ENCODE results near the gene FRG2. TPM values are rescaled to one million over a fixed set of nuclear protein-coding genes. Genes with fewer than 3 reads are reported as not detected.
"Not testable (repeated sequence)": the region's sequence is repeated elsewhere in the genome, so short reads cannot be mapped to it uniquely, and the experiment has no call there.

FRG2 gene
- total RNA-seq, 1 experiment from 2014 or later, result 0.23 TPM

- Histone ChIP-seq H3K4me3 (ENCODE audit: low read depth, low read length) (no peak overlapping the region), H3K4me1 (no peaks in the 10 kb centered on the region), H3K36me3 (ENCODE audit: control insufficient read depth, insufficient read depth, low read length) (no peaks in the 10 kb centered on the region), H3K9me3 (no peaks in the 10 kb centered on the region), H3K27me3 (replicated peaks; ENCODE audit: control insufficient read depth, insufficient read depth, low read length) (no peaks in the 10 kb centered on the region)
- no peak for TF ChIP-seq CTCF (IDR thresholded peaks at IDR 0.05; ENCODE audit: insufficient read depth in 1 of 2, low read depth in 1 of 2, low read length in 1 of 2, severe bottlenecking in 1 of 2, unreplicated experiment in 1 of 2)
- DNase-seq, result no peak
- H3K36me3 Mint-ChIP-seq (ENCODE audit: insufficient read depth, unreplicated experiment), result no peaks in the 10 kb centered on the region
- no peak overlapping the region for H3K4me3 Mint-ChIP-seq (ENCODE audit: unreplicated experiment)
- H3K27me3 Mint-ChIP-seq (ENCODE audit: insufficient read depth, unreplicated experiment), result no peaks in the 10 kb centered on the region
- H3K9me3 Mint-ChIP-seq (ENCODE audit: unreplicated experiment), result peaks cover 31% of the 10 kb centered on the region
- H3K27ac Mint-ChIP-seq (ENCODE audit: unreplicated experiment), result no peak overlapping the region
- BruUV-seq (replicated peaks), result no TSS peak
- H3K4me1 Mint-ChIP-seq (ENCODE audit: low read depth, unreplicated experiment), result no peaks in the 10 kb centered on the region
- intact Hi-C loops (cut with micrococcal nuclease; ENCODE audit: unreplicated experiment), result no loop called here
- ChIA-PET CTCF (no interaction called here), POLR2A (no interaction called here)
These were observed 11.3 kb downstream of the FRG2 start for GRCh38 chr4:190015538-190016368.

GRCh38 chr4:190014771-190015537 is 12.1 kb downstream of the FRG2 start:
- H3K36me3 Mint-ChIP-seq (ENCODE audit: insufficient read depth, unreplicated experiment), result no peaks in the 10 kb centered on the region
- intact Hi-C loops (cut with micrococcal nuclease; ENCODE audit: unreplicated experiment), result no loop called here
- H3K27me3 Mint-ChIP-seq (ENCODE audit: insufficient read depth, unreplicated experiment), result no peaks in the 10 kb centered on the region
- H3K9me3 Mint-ChIP-seq (ENCODE audit: unreplicated experiment), result peaks cover 29% of the 10 kb centered on the region
- Histone ChIP-seq H3K27me3 (replicated peaks; ENCODE audit: control insufficient read depth, insufficient read depth, low read length) (no peaks in the 10 kb centered on the region), H3K4me1 (no peaks in the 10 kb centered on the region), H3K4me3 (ENCODE audit: low read depth, low read length) (no peak overlapping the region), H3K36me3 (ENCODE audit: control insufficient read depth, insufficient read depth, low read length) (no peaks in the 10 kb centered on the region), H3K9me3 (no peaks in the 10 kb centered on the region)
- ChIA-PET CTCF (no interaction called here), POLR2A (no interaction called here)
- DNase-seq, result no peak
- H3K4me3 Mint-ChIP-seq (ENCODE audit: unreplicated experiment), result no peak overlapping the region
- H3K27ac Mint-ChIP-seq (ENCODE audit: unreplicated experiment), result no peak overlapping the region
- TF ChIP-seq CTCF (IDR thresholded peaks at IDR 0.05; ENCODE audit: insufficient read depth in 1 of 2, low read depth in 1 of 2, low read length in 1 of 2, severe bottlenecking in 1 of 2, unreplicated experiment in 1 of 2), result no peak
- no TSS peak for BruUV-seq (replicated peaks)
- H3K4me1 Mint-ChIP-seq (ENCODE audit: low read depth, unreplicated experiment), result no peaks in the 10 kb centered on the region

GRCh38 chr4:189989941-189990340 is 37.1 kb downstream of the FRG2 start:
- DNase-seq; H3K4me3 Mint-ChIP-seq (ENCODE audit: unreplicated experiment); H3K27me3 Mint-ChIP-seq (ENCODE audit: insufficient read depth, unreplicated experiment); H3K27ac Mint-ChIP-seq (ENCODE audit: unreplicated experiment); BruUV-seq (replicated peaks); H3K9me3 ChIP-seq; POLR2A ChIA-PET; H3K9me3 Mint-ChIP-seq (ENCODE audit: unreplicated experiment); H3K36me3 ChIP-seq (ENCODE audit: control insufficient read depth, insufficient read depth, low read length); H3K36me3 Mint-ChIP-seq (ENCODE audit: insufficient read depth, unreplicated experiment); H3K4me3 ChIP-seq (ENCODE audit: low read depth, low read length); H3K4me1 Mint-ChIP-seq (ENCODE audit: low read depth, unreplicated experiment); H3K4me1 ChIP-seq; CTCF ChIA-PET; H3K27me3 ChIP-seq (replicated peaks; ENCODE audit: control insufficient read depth, insufficient read depth, low read length); intact Hi-C loops (cut with micrococcal nuclease; ENCODE audit: unreplicated experiment): not testable (repeated sequence)
